ENCODE data around the gene GNA15.
"Not testable (repeated sequence)": the region's sequence is repeated elsewhere in the genome, so short reads cannot be mapped to it uniquely, and the experiment has no call there.

Gene GNA15

DNA sequence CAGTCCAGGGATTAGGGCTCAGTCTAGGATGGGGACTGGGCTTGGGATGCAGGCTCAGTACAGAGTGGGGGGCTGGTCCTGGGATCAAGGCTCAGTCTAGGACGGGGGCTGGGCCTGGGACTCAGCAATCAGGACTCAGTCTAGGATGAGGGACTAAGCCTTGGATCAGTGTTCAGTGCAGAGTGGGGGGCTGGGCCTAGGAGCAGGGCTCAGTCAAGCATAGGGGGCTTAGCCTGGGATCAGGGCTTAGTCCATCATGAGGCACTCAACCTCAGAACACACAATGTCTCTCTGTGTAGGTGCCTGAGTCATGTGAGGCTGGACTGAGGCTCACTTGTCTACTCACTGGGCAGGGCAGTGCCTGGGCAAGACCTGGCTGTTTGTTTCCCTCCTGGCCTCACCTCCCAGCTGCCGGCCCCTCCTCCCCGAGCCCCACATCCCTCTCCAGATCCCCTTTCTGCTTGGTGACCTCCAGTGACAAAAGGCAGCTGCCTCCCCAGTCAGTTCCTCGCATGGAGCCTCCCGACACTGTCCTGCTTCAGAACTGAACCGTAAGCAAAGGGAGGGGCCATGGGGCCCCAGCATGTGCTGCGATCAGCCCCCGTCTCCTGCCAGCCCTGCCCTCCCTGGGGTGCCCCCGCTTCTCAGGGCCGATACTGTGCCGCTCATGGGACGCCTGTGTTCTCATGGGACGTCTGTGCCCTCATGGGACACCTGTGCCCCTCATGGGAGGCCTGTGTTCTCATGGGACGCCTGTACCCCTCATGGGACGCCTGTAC, 36.2 kb downstream of the GNA15 start:
- DNase-seq (ENCODE audit: low read depth in 1 of 2, low spot score in 1 of 2) = no peak

DNA sequence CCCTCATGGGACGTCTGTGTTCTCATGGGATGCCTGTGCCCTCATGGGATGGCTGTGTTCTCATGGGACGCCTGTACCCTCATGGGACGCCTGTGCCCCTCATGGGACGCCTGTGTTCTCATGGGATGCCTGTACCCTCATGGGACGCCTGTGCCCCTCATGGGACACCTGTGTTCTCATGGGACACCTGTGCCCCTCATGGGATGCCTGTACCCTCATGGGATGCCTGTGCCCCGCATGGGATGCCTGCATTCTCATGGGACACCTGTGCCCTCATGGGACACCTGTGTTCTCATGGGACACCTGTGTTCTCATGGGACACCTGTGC, 36.8 kb downstream of the GNA15 start:
- not testable (repeated sequence) for DNase-seq (ENCODE audit: low read depth in 1 of 2, low spot score in 1 of 2)

DNA sequence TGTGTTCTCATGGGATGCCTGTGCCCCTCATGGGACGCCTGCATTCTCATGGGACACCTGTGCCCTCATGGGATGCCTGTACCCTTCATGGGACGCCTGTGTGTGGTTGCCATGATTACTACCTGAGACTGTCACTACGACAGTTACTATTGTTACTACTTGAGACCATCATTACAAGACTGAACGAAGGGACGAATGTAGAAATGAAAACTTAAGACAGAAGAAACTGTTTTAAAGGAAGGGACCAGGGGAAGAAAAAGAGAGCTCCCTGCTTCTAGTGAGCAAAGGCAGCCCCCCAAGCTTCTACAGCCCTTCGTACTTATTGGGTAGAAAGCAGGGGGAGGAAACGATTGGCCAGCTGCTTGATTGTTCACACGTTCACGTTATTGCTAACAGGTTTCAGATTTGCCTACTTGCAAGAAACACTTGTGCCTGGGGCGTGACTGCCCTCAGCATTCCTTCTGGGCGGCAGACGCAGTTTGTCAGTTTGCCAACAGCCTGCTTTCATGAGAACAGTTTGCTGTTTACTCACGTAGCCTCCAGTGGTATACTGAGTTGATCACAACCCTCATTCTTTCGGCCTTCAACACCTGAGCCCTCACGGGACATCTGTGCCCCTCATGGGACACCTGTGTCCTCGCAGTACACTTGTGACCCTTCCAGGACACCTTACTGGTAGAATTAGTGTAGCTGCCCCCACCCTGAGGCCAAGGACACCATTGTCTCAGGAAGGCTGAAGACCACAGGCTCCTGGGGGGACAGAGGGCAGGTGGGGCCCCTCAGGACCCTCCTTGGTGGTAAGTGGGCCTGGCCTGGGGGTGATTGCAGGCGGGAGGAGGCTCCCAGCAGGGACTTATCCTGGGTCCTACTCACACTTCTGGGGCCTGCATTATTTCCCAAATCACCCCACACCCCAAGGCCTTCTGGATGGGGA, 40.2 kb downstream of the GNA15 start:
- DNase-seq (ENCODE audit: low read depth in 1 of 2, low spot score in 1 of 2) = no peak

DNA sequence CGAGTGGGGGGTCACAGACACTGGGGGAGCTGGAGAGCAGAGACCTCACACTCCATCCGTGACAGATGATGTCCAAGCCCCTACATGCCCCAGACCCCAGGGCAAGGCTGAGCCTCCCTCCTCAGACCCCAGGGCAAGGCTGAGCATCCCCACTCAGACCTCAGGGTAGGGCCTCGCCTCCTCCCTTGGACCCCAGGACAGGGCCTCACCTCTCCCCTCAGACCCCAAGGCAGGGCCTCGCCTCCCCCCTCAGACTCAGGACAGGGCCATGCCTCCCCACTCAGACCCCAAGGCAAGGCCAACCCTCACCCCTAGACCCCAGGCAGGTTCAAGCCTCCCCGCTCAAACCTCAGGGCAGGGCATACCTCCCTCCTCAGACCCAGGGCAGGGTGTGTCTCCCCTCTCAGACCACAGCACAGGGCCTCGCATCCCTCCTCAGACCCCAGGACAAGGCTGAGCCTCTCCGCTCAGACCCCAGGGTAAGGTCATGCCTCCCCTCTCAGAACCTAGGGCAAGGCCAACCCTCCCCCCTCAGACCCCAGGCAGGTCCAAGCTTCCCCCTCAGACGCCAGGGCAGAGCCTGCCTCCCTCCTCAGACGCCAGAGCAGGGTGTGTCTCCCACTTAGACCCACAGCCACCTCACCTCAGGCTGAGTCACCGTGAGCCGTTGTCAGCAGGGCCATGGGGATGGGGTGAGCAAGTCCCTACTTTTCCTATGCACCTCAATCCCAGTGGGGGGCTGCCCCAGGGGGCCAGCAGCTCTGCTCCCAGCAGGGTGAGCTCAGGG, 41.1 kb downstream of the GNA15 start:
- peak; percentile 31 to 55 for DNase-seq (ENCODE audit: low read depth in 1 of 2, low spot score in 1 of 2)

DNA sequence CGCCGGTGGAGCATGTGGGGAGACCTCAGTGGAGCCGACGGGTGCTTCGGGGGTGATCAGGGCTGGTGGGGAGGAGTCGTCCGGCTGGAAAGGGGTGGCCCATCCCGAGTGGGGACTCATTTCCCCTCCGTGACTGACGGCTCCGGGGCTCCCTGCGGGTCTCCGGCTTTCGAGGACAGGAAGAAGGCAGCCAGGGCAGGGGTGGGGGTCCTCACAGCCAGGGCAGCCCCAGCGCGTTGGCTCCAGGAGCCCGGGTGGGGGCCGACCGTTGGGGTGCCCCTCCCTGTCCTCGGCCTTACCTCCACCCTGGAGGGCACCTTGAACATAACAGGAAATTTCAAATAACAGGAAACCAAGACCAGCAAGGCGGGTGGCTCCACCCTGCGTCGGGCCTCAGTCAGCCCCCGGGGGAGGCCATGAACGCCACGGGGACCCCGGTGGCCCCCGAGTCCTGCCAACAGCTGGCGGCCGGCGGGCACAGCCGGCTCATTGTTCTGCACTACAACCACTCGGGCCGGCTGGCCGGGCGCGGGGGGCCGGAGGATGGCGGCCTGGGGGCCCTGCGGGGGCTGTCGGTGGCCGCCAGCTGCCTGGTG, 42.6 kb downstream of the GNA15 start, which contains the start of gene S1PR4:
TSS of gene S1PR4 (plus strand) at position 393 of the 596 bp plus-strand sequence. CDS start at position 417, 24 bp downstream.
- peak; percentile 31 to 42 for DNase-seq (ENCODE audit: low read depth in 1 of 2, low spot score in 1 of 2)

DNA sequence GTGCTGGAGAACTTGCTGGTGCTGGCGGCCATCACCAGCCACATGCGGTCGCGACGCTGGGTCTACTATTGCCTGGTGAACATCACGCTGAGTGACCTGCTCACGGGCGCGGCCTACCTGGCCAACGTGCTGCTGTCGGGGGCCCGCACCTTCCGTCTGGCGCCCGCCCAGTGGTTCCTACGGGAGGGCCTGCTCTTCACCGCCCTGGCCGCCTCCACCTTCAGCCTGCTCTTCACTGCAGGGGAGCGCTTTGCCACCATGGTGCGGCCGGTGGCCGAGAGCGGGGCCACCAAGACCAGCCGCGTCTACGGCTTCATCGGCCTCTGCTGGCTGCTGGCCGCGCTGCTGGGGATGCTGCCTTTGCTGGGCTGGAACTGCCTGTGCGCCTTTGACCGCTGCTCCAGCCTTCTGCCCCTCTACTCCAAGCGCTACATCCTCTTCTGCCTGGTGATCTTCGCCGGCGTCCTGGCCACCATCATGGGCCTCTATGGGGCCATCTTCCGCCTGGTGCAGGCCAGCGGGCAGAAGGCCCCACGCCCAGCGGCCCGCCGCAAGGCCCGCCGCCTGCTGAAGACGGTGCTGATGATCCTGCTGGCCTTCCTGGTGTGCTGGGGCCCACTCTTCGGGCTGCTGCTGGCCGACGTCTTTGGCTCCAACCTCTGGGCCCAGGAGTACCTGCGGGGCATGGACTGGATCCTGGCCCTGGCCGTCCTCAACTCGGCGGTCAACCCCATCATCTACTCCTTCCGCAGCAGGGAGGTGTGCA, 43.3 kb downstream of the GNA15 start:
- peak in 1 of 2 donors; percentile 23 for DNase-seq (ENCODE audit: low read depth in 1 of 2, low spot score in 1 of 2)

DNA sequence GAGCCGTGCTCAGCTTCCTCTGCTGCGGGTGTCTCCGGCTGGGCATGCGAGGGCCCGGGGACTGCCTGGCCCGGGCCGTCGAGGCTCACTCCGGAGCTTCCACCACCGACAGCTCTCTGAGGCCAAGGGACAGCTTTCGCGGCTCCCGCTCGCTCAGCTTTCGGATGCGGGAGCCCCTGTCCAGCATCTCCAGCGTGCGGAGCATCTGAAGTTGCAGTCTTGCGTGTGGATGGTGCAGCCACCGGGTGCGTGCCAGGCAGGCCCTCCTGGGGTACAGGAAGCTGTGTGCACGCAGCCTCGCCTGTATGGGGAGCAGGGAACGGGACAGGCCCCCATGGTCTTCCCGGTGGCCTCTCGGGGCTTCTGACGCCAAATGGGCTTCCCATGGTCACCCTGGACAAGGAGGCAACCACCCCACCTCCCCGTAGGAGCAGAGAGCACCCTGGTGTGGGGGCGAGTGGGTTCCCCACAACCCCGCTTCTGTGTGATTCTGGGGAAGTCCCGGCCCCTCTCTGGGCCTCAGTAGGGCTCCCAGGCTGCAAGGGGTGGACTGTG, 44.0 kb downstream of the GNA15 start:
- DNase-seq (ENCODE audit: low read depth in 1 of 2, low spot score in 1 of 2) = peak in 1 of 2 donors; percentile 32

DNA sequence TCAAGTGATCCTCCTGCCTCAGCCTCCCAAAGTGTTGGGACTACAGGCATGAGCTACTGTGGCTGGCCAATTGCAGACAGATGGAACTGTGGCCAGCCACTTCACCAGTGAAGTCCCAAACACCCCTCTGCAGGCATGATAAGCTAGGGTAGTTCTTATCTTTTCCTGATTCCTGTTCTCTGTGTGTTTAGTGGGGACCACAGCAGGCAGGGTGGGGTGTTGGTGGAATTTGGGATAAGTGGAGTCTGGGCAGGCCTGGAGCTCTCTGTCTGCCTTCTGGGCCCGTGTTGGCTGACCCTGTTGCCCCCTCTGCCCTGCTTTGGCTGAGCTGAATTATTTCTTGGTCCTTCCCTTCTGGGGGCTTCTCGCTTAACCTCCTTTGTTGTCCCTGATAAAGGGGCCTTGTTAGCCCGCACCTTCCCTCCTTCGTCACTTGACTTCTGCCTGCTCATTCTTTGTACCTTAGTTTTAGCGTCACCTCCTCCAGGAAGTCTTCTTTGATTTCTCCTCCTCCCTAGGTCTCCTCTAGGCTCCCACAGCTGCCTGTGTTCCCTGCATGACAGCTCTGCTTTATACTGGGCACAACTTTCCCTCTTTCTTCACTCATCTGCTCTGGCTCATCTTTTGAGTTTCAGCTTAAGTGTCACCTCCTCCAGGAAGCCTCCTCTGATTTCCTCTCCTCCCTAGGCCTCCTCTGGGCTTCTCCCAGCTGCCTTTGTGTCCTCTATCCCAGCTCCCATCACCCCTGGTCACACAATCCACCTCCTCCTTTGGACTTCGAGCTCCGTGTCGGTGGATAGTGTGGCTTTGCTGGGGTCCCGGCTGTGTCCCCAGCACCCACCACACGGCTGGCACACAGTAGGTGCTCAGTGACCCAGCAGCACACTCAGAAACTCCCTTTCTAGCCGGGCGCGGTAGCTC, 48.1 kb downstream of the GNA15 start:
- DNase-seq (ENCODE audit: low read depth in 1 of 2, low spot score in 1 of 2) = no peak

DNA sequence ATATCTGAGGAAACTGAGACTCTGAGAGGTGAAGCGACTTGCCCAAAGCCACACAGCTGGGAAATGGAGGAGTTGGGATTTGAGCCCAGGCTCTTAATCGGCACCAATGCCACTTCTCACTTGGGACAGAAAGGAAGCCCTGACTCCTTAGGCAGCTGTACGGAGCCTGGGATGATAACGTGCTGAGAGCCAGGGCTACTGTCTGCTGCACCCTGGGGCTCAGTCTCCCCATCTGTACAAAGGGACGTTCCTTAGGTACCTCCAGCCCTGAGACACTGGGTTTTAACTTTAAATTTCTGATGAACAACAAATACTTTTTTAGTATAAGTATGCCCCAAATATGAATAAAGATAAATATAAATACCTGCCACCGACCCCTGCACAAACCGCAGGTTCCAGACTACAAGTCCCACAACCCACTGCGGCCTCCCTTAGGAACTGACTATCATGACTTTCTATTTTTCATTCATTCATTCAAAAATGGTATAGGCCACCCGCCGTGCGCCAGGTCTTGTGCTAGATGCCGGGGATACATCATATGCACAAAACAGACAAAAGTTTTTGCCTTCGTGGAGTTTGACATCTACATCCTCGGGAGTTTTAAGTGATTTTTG, 49.1 kb downstream of the GNA15 start:
- no peak for DNase-seq (ENCODE audit: low read depth in 1 of 2, low spot score in 1 of 2)

DNA sequence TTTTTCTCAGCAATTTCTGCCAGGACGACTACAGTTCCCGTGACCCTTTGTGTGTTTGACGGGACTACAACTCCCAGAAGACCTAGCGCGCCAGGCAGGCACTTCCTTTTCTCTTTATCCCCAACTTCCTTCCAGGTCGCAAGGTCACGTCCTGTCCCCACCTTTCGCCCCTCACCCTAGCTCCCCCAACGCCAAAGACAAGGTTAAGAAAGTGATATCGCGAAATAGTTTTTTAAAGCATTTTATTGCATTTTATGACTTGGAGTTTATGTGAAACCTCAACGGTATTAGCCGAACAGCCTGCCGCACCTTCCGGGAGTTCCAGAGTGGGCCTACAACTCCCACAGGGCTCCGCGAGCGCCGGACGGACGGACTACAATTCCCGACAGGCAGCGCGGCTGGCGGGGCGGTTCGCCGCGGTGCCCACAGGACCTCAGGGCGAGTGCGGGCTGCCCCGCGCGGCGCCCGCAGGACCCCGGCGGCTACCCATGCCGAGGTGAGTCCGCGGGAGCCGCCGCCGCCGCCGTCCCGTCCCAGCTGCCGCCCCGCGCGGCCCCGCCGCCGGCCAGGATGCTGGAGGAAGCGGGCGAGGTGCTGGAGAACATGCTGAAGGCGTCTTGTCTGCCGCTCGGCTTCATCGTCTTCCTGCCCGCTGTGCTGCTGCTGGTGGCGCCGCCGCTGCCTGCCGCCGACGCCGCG, 49.8 kb downstream of the GNA15 start, which contains the start of gene NCLN:
TSS of gene NCLN (plus strand) at position 470 of the 699 bp plus-strand sequence. CDS start at position 571, 101 bp downstream.
- peak; percentile 90 to 92 for DNase-seq (ENCODE audit: low read depth in 1 of 2, low spot score in 1 of 2)

DNA sequence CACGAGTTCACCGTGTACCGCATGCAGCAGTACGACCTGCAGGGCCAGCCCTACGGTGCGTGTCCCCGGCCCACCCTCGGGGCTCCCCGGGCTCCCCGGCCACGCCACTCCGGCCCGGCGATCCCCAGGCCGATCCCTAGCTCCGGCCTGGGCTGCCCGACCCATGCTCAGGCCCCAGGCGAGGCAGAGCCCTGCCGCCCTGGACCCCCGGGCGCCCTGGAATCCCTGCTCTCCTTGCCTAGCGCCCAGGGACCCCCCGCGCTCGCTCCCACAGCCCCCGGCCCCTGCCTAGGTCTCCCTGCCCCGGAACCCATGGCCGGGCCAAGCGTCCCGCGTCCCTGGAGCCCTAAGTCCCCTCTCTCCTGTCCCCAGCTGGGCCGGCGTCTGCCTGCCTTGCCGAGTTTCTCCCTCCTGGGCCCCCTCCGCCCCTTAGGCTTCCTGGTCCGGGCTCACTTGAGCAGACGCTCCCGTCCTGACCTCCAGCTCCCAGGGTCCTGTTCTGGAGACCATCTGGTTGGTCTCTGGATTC, 50.4 kb downstream of the GNA15 start:
- no peak for DNase-seq (ENCODE audit: low read depth in 1 of 2, low spot score in 1 of 2)

DNA sequence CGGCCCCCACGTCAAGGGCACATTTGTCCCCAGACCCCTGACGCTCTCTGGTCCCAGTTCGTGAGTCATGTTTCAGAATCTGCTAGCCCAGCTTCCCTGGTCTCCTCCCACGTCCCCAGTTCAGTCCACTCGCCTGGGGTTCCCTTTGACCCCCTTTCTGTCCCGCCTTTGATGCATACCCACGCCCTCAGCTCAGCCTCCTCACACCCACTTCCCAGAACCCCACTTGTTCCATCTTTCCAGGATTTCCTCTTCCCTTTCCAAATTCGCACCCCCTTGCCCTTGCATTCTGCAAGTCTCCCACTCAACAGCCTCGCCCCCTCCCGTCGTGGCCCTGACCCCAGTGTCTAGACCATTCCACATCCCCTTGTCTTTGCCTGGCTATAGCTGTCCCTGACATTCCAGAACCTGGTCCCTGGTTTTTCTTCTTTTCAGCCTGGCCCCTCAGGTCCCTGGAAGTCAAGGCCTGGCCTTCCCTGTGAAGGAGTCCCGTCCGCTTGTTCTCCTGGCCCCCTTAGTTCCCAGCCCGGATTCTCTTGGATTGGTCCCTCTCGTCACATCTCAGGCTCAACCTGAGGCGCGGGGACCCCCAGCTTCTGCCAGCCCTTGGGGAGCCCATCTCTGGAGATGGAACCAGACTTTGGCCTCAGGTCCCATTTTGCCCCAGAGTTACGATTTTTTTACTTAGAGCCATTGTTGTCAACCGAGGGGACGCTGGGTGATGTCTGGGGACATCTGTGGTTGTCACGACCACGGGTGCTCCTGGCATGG, 51.2 kb downstream of the GNA15 start:
- no peak for DNase-seq (ENCODE audit: low read depth in 1 of 2, low spot score in 1 of 2)

DNA sequence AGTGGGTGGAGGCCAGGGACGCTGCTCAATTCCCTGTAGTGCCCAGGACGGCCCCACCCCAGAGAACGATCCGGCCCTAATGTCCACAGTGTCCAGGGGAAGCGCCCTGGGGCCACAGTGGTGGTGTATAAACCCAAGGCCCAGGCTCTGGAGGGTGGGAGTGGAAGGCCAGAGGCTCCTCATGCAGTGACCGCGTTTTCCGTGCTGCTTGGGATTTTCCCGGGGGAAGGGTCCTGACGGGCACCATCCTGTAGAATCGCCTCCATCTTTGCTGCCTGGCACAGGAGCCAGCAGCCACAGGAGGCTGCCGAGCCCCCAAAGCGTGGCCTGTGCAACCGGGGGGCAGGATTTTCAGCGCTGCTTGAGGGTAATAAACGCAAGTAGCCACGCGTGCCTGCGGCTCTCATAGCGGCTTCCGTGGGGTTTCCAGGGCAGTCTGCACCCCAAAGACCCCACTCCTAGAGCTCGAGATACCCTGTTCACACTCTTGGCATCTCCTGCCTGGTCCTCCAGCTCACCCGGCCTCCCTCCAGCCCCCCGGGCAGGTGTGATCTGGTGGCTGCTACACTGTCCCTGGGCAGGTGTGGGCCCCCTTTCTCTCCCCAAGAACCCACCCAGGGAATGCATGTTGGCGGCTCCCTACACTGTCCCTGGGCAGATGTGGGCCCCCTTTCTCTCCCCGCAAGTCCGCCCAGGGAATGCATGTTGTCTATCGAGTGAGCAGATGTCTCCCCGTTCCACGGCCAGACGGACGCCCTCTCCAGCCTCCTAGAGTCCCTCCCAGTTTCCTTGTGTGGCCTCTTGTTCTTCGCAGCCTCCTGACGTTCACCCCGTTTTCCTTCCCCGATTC, 52.1 kb downstream of the GNA15 start:
- DNase-seq (ENCODE audit: low read depth in 1 of 2, low spot score in 1 of 2) = no peak

DNA sequence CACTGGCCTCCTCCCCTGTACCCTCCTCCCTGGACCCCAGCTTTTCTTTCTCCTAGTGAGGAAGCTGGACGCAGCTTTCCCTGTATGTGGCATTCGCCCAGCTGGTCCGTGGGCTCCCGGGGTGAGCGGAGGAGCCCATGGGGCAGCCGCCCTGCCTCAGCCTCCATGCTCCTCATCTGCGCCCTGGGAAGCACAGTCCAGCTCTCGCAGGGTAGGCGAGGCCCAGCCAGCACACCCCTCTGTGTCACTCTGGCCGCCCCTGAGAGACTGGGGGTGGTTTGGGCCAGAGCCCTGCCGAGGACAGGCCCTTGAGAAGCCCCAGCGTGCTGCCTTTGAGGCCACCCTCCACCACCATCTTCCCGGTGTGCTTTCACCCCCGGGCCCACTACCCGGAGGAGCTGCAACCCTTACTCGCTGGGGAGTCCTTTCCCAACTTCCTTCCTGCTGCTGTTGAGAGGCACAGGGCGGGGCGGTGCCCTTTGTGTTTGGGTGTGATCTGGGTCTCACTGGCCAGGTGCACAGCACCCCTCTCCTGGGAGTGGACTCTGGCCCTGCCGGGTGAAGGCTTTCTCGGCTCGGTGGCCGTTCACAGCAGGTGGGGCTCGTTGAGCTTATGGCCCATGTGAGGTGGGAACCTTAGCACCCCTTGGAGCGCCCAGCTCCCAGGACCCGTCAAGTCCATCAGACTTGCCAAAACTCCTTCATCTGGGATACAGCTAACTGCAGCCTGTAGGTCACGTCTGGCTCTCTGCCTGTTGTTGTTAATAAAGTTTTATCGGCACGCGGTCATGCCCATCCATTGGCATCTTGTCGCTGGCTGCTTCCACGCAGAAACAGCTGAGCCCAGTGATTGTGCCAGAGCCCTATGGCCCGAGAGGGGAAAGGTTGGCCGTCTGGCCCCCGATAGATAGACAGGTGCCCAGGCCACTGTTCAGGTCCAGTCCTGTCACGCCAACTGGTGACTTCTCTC, 53.1 kb downstream of the GNA15 start:
- DNase-seq (ENCODE audit: low read depth in 1 of 2, low spot score in 1 of 2) = no peak
